Midbrain (tissue), 1 donor: ENCODE results near the gene UVRAG.
A peak's percentile ranks its signal among the peaks of the same experiment; 100 is the strongest.
"Not testable (repeated sequence)": the region's sequence is repeated elsewhere in the genome, so short reads cannot be mapped to it uniquely, and the experiment has no call there.

ENCODE experiments used
- DNase-seq: peaks from one replicate; lab custom pipeline; 2025; lab: John Stamatoyannopoulos, UW

The UVRAG gene

DNA sequence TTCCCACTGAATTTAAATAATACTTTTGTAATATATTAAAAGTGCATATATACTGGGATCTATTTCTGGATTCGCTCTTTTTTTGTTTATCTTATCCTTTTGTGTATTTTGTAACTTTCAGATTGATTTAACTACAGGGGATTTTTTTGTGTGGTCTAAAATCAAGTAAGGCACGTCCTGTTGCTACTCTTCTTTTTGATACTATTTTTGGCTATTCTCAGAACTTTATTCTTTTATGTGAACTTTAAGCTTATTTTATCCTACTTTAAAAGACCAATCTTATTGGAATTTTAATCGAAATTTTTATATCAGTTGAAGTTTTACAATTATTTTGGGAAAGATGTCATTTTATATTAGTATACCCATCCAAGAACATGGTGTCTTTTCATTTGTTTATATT is 106.8 kb downstream of the UVRAG start:
- no peak for DNase-seq

GRCh38 chr11:75924966-75925784 is 110.2 kb downstream of the UVRAG start:
- DNase-seq, result no peak

DNA sequence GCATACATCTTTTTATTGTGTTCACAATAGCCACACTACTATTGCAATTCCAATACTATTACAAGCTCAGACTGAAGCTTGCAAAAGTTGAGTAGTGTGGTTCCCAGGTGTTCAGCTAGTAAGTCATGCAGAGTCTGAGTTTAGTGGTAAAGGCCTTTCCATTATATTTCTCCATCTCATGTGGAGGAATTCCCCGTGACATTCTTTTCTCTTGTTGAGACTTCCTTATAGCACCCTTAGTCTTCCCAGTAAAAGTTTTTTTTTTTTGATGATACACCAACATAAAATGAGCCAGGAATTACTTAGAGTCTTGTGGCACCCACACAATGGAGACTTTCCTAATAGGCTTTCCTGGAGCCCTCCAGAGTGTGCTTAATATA is 110.8 kb downstream of the UVRAG start:
- DNase-seq, result no peak

GRCh38 chr11:75929706-75930105 is 114.7 kb downstream of the UVRAG start:
- no peak for DNase-seq

GRCh38 chr11:75930534-75930933 is 115.5 kb downstream of the UVRAG start:
- DNase-seq, result no peak

DNA sequence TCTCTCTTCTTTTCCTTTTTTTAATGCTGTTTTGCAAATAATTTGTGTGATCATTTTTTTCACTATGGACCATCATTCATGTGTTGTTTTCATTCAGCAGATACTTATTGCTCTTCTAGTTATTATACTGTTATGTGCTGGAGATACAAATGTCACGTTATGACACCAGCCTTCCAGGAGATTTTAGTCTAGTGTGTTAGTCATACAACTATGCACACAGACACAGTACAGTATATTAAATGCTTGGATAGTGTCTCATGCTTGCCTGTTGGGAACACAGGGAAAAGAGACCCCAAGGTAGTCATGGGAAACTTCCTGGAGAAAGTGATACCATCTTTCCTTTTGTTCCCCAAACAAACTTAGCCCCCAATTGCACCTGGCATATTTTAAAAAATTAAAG is 116.1 kb downstream of the UVRAG start:
- DNase-seq, result no peak

- DNase-seq, result not testable (repeated sequence)
These were observed 118.7 kb downstream of the UVRAG start for GRCh38 chr11:75933736-75934135.

- no peak for DNase-seq
These were observed 119.8 kb downstream of the UVRAG start for GRCh38 chr11:75934851-75935250.

DNA sequence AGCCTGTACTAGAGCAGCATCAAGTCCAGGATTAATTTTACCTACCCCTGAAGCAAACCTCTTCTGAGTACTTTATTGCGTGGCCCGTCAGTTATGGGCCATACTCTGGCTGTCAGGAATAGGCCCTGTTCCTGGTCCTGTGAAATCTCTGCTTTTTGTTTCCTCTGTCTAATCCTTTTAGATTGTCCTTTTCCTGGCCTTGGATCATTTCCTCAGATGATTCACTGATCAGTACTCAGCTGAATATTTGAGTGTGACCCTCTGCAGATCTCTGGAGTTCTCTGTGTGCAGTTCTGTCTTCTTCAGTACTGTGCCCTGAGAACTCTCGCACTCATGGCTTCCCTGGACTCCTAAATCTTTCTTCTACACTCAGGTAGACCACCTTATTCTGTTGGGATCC is 123.5 kb downstream of the UVRAG start:
- no peak for DNase-seq

- no peak for DNase-seq
These were observed 124.5 kb downstream of the UVRAG start for GRCh38 chr11:75939516-75939915.

GRCh38 chr11:75939992-75940391 is 125.0 kb downstream of the UVRAG start:
- DNase-seq, result no peak

- no peak for DNase-seq
These were observed 125.9 kb downstream of the UVRAG start for GRCh38 chr11:75940911-75941310.

GRCh38 chr11:75944515-75944914 is 129.5 kb downstream of the UVRAG start:
- DNase-seq, result no peak

DNA sequence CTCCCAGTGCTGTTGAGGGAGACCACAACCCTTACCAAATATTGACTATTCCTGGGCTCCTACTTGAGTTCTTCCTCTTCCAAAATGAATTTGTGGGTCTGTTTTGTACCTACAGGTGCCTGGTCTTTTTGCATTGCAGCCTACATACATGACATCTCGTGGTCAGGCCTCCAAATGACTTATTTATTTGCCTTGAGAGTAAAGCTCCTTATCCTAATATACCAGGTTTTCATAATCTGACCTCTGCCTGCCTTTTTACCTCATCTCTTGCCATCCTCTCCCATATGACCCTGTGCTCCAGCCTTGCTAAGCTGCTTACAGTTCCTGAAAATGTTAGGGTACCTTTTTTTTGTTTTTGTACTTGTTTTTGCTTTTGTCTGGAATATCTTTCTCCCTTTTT is 130.4 kb downstream of the UVRAG start:
- no peak for DNase-seq

DNA sequence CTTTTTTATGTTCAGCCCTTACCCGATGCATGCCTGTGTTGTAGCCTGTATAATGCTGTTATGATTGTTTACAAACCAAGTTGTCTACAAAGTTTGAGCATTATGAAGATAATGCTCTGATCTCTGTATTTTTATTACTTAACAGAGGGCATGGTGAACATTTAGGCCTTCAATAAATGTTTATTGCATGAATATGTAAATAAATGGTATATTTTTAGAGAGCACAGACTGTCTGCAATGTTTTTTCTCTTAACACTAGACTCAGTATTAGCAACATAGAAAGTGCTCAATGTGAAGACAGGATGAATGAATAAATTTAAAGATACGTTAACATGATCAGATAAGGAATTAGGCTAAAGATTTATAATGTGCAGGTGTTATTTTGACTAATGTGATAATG is 130.9 kb downstream of the UVRAG start:
- DNase-seq, result no peak

DNA sequence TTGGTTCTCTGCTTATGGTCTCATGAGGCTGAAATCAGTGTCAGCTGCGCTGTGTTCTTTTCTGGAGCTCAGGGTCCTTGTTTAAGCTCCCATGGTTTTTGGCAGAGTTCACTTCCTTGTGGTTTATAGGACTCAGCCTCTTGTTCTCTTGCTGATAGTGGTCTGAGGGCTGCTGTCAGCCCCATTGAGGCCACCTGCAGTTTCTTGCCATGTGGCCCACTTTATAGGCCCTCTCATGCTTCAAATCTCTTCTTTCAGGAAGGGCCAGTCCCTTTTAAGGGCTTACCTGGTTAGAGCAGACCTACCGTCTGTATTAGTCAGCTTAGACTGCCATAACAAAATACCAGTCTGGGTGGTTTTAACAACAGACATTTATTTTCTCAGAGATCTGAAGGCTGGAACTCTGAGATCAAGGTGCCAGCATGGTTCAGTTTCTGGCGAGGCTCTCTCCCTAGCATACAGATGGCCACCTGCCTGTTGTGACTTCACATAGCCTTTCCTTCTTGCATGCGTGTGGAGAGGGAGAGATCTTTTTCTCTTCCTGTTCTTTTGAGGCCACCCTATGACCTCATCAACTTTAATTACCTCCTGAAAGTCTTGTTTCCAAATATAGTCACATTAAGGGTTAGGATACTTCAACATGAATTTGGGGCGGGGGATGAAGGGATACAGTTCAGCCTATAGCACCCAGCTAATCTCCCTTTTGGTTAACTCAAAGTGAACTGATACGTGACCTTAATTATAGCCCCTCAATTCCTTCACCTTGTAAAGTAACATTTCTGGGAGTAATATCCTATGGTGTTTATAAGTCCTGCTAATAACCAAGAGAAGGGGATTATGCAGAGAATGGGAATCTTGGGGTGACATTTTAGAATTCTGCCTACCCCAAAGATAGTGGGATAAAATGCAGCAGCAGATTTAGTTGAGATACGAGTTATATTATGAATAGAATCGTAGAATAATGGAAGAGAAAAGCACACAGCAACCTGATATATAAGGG is 131.8 kb downstream of the UVRAG start:
- peak; percentile 42 for DNase-seq

GRCh38 chr11:75949023-75949672 is 134.1 kb downstream of the UVRAG start:
- no peak for DNase-seq

DNA sequence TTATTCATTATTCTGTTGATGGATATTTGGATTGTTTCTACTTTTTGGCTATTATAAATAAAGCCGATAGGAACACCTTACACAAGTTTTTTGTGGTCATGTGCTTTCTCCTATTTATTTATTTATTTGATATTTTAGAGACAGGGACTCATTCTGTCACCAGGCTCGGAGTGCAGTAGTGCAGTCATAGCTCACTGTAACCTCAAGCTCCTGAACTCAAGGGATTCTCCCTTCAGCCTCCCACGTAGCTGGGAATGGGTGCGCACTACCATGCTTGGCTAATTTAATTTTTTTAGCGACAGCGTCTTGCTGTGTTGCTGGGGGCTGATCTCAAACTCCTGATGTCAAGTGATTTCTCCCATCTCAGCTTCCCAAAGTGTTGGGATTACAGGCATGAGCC is 135.1 kb downstream of the UVRAG start:
- no peak for DNase-seq

- DNase-seq, result no peak
These were observed 139.0 kb downstream of the UVRAG start for GRCh38 chr11:75954039-75954438.

DNA sequence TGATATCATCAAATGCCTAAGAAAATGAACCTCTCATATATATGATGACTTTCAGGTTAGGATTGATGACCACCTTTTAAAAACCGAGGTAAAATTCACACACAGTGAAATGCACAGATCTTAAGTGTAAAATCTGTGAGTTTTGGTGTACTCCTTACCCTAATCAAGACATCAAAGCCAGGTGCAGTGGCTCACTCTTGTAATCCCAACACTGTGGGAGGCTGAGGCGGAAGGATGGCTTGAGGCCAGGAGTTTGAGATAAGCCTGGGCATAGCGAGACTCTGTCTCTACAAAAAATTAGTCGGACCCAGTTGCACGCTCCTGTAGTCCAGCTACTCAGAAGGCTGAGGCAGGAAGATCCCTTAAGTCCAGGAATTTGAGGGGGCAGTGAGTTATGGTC is 140.4 kb downstream of the UVRAG start:
- DNase-seq, result no peak

DNA sequence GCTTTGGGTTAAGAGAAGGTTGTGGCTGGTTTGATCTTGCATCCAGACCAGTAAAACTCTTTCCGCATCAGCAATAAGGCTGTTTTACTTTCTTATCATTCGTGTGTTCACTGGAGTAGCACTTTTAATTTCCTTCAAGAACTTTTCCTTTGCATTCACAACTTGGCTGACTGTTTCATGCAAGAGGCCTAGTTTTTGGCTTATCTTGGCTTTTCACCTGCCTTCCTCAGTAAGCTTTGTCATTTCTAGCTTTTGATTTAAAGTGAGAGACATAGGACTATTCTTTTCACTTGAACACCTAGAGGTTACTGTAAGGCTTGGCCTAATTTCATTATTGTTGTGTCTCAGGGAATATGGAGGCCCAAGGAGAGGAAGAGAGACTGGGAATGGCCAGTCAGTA is 144.5 kb downstream of the UVRAG start:
- no peak for DNase-seq

DNA sequence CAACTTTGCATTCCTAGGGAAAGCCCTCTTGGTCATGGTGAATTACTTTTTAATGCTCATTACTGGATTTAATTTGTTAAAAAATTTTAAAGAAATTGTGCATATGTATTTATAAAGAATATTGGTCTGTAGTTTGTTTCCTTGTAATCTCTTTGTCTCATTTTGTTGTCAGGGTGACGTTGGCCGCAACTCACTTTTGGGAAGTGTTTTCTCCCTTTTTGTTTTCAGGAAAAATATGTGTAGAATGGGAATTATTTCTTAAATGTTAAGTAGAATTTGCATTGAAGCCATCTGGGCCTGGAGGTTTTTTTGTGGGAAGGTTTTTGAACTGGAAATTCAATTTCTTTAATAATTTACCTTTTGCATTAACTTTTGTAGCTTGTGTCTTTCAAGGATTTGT is 149.1 kb downstream of the UVRAG start:
- no peak for DNase-seq
